ENCODE data around the gene RPE. TPM values are rescaled to one million over a fixed set of nuclear protein-coding genes. Genes with fewer than 3 reads are reported as not detected.

RPE gene
- total and polyA plus RNA-seq, 2 donors (not counting 1 experiment from before 2014, with no cell fraction given) = 16.3 to 47.8 TPM

GRCh38 chr2:209977386-209978239 is 24.8 kb upstream of the RPE start:
- Mint-ChIP-seq H3K4me3 (no peak overlapping the region), H3K27me3 (peaks cover 17% of the 10 kb centered on the region), H3K9me3 (ENCODE audit: insufficient read depth) (no peaks in the 10 kb centered on the region), H3K4me1 (no peaks in the 10 kb centered on the region), H3K27ac (no peak overlapping the region)
- no peaks in the 10 kb centered on the region for H4K20me1 ChIP-seq (ENCODE audit: control insufficient read depth, insufficient read depth, low read length, poor library complexity, severe bottlenecking)
- no peaks in the 10 kb centered on the region for H3K4me1 ChIP-seq (ENCODE audit: control insufficient read depth in 2 of 2, insufficient read depth in 2 of 2, low read length in 2 of 2)
- intact Hi-C loops (cut with micrococcal nuclease) = loop anchor here (1.0 kb wide), 2 partner anchors 218 to 222 kb away; no protein-coding TSS in a partner anchor
- no peak overlapping the region for H2AFZ ChIP-seq (ENCODE audit: insufficient read depth, low read depth, low read length, poor library complexity, severe bottlenecking)
- ATAC-seq (ENCODE audit: low read depth) (no peak), DNase-seq (peak; percentile 63)
- TF ChIP-seq EZH2 (IDR thresholded peaks at IDR 0.05; ENCODE audit: borderline replicate concordance, insufficient read depth, low read depth, low read length, poor library complexity, severe bottlenecking) (no peak), CTCF (IDR thresholded peaks at IDR 0.05) (peak; percentile 91)
- ChIA-PET CTCF (interaction anchor here (0.6 to 12.3 kb wide), 15 partner anchors 9 to 644 kb away, joined by 3 to 211 read pairs (median 5); no protein-coding TSS in a partner anchor), POLR2A (no interaction called here)
- no peak overlapping the region for H3K4me3 ChIP-seq (ENCODE audit: control extremely low read depth in 1 of 5, extremely low read depth in 1 of 5, insufficient read depth in 1 of 5, low read depth in 2 of 5, low read length in 4 of 5)
- H3K36me3 ChIP-seq (replicated peaks in 1 of 2; ENCODE audit: control extremely low read depth in 1 of 2, control insufficient read depth in 1 of 2, extremely low read depth in 1 of 2, insufficient read depth in 2 of 2, low read length in 1 of 2) = no peaks in the 10 kb centered on the region
- no peak overlapping the region for H3K27ac ChIP-seq (ENCODE audit: low read length in 2 of 2)
- no peaks in the 10 kb centered on the region for H3K79me2 ChIP-seq (ENCODE audit: control insufficient read depth, insufficient read depth, low read length)
- H3K4me2 ChIP-seq (replicated peaks; ENCODE audit: low read depth, low read length, poor library complexity, severe bottlenecking) = no peak overlapping the region
- no CpG with 5 or more reads among the region's 2 CpGs for WGBS (ENCODE audit: insufficient coverage)
- no peak overlapping the region for H3K9ac ChIP-seq (ENCODE audit: low read length)
- no peaks in the 10 kb centered on the region for H3K9me3 ChIP-seq (ENCODE audit: control extremely low read depth in 1 of 3, control insufficient read depth in 2 of 3, insufficient read depth in 1 of 3, low read length in 2 of 3)
- H3K27me3 ChIP-seq (replicated peaks in 1 of 4; ENCODE audit: control extremely low read depth in 1 of 4, control insufficient read depth in 3 of 4, insufficient read depth in 4 of 4, low read length in 3 of 4) = no peaks in the 10 kb centered on the region

- POLR2A ChIA-PET = no interaction called here
- no peaks in the 10 kb centered on the region for H3K4me1 ChIP-seq (ENCODE audit: control insufficient read depth in 2 of 2, insufficient read depth in 2 of 2, low read length in 2 of 2)
- H3K27me3 ChIP-seq (replicated peaks in 1 of 4; ENCODE audit: control extremely low read depth in 1 of 4, control insufficient read depth in 3 of 4, insufficient read depth in 4 of 4, low read length in 3 of 4) = peaks cover 0 to 5% (median 0%) of the 10 kb centered on the region in 4 experiments
- no peaks in the 10 kb centered on the region for H3K9me3 Mint-ChIP-seq (ENCODE audit: insufficient read depth)
- intact Hi-C loops (cut with micrococcal nuclease) = no loop called here
- no peaks in the 10 kb centered on the region for H3K79me2 ChIP-seq (ENCODE audit: control insufficient read depth, insufficient read depth, low read length)
- H3K36me3 ChIP-seq (replicated peaks in 1 of 2; ENCODE audit: control extremely low read depth in 1 of 2, control insufficient read depth in 1 of 2, extremely low read depth in 1 of 2, insufficient read depth in 2 of 2, low read length in 1 of 2) = no peaks in the 10 kb centered on the region
- H3K4me1 Mint-ChIP-seq = peaks cover 3% of the 10 kb centered on the region
- DNase-seq (no peak), ATAC-seq (ENCODE audit: low read depth) (no peak)
- CTCF ChIA-PET = interaction anchor here (1.1 to 2.6 kb wide), 2 partner anchors 208 to 215 kb away, joined by 3 to 6 read pairs; no protein-coding TSS in a partner anchor
- H3K4me2 ChIP-seq (replicated peaks; ENCODE audit: low read depth, low read length, poor library complexity, severe bottlenecking) = no peak overlapping the region
- no peak overlapping the region for H3K4me3 Mint-ChIP-seq
- no peak overlapping the region for H2AFZ ChIP-seq (ENCODE audit: insufficient read depth, low read depth, low read length, poor library complexity, severe bottlenecking)
- no peak overlapping the region for H3K4me3 ChIP-seq (ENCODE audit: control extremely low read depth in 1 of 5, extremely low read depth in 1 of 5, insufficient read depth in 1 of 5, low read depth in 2 of 5, low read length in 4 of 5)
- H3K9me3 ChIP-seq (ENCODE audit: control extremely low read depth in 1 of 3, control insufficient read depth in 2 of 3, insufficient read depth in 1 of 3, low read length in 2 of 3) = no peaks in the 10 kb centered on the region
- WGBS (ENCODE audit: insufficient coverage) = 100% methylated on average over 1 of the region's 2 CpGs
- H3K27ac ChIP-seq (ENCODE audit: low read length in 2 of 2) = no peak overlapping the region
- H4K20me1 ChIP-seq (ENCODE audit: control insufficient read depth, insufficient read depth, low read length, poor library complexity, severe bottlenecking) = no peaks in the 10 kb centered on the region
- no peak overlapping the region for H3K9ac ChIP-seq (ENCODE audit: low read length)
- peaks cover 32% of the 10 kb centered on the region for H3K27me3 Mint-ChIP-seq
- no peak overlapping the region for H3K27ac Mint-ChIP-seq
- no peak for TF ChIP-seq EZH2 (IDR thresholded peaks at IDR 0.05; ENCODE audit: borderline replicate concordance, insufficient read depth, low read depth, low read length, poor library complexity, severe bottlenecking)
- TF ChIP-seq CTCF (IDR thresholded peaks at IDR 0.05) = no peak
Observed at GRCh38 chr2:209984291-209984690, 18.1 kb upstream of the RPE start.

Data from B cell (primary cell).